Keratinocyte (primary cell): Measurements from ENCODE around the gene CDC14A. TPM values are rescaled to one million over a fixed set of nuclear protein-coding genes. Genes with fewer than 3 reads are reported as not detected.

Experiments used
- DNase-seq: peaks from one replicate; pipeline ENCODE4 v3.0.0-alpha.2; 2011; ENCODE audit warnings: low read depth, missing footprints, low spot score
- FAIRE-seq: peaks from 2 replicates; lab custom pipeline; 2011; peaks lifted over from hg19 to GRCh38; lab: Jason Lieb, UNC
- H2AFZ ChIP-seq: 2 replicates; pipeline ENCODE4 v1.6.0; 2012; ENCODE audit warnings: low read length, control low read depth, inconsistent platforms; ENCODE audit not compliant: control insufficient read depth
- H3K27ac ChIP-seq: 2 replicates; pipeline ENCODE4 v1.5.1; 2011; ENCODE audit warnings: low read length; ENCODE audit not compliant: control insufficient read depth, insufficient read depth
- H3K27me3 ChIP-seq: 3 replicates; pipeline ENCODE4 v1.6.0; 2011; ENCODE audit warnings: low read length; ENCODE audit not compliant: control insufficient read depth, insufficient read depth; ENCODE audit errors: extremely low read depth
- H3K36me3 ChIP-seq, 2 experiments: 2 replicates in 1 of 2; 3 replicates in 1 of 2; pipeline ENCODE4 v1.5.1; 2011; ENCODE audit warnings: low read length in 2 of 2, mild to moderate bottlenecking in 1 of 2; ENCODE audit not compliant: control insufficient read depth in 2 of 2, insufficient read depth in 2 of 2; ENCODE audit errors: extremely low read depth in 1 of 2
- H3K4me1 ChIP-seq: 3 replicates; pipeline ENCODE4 v1.5.1; 2011; ENCODE audit warnings: low read length; ENCODE audit not compliant: control insufficient read depth, insufficient read depth; ENCODE audit errors: extremely low read depth
- H3K4me2 ChIP-seq: 3 replicates; pipeline ENCODE4 v1.6.0; 2011; ENCODE audit warnings: low read depth, low read length; ENCODE audit not compliant: control insufficient read depth, insufficient read depth; ENCODE audit errors: extremely low read depth
- H3K4me3 ChIP-seq, 3 experiments: fragments of 200-600 bp in 1 of 3; sonication (generic) in 1 of 3; 2 replicates in 2 of 3; 3 replicates in 1 of 3; pipeline ENCODE4 v1.5.1; 2011 to 2016; ENCODE audit warnings: low read length in 3 of 3, mild to moderate bottlenecking in 3 of 3, control low read depth in 2 of 3, inconsistent platforms in 1 of 3, low read depth in 1 of 3, mixed read lengths in 1 of 3, mixed run types in 1 of 3, moderate library complexity in 1 of 3; ENCODE audit not compliant: control insufficient read depth in 2 of 3, insufficient read depth in 2 of 3; ENCODE audit errors: extremely low read depth in 1 of 3
- H3K79me2 ChIP-seq: 2 replicates; pipeline ENCODE4 v1.6.0; 2012; ENCODE audit warnings: low read length; ENCODE audit not compliant: control insufficient read depth, insufficient read depth
- H3K9ac ChIP-seq: 3 replicates; pipeline ENCODE4 v1.6.0; 2011; ENCODE audit warnings: low read length; ENCODE audit not compliant: control insufficient read depth, insufficient read depth; ENCODE audit errors: extremely low read depth
- H3K9me1 ChIP-seq: 3 replicates; pipeline ENCODE4 v1.6.0; 2011; ENCODE audit warnings: low read length; ENCODE audit not compliant: control insufficient read depth, insufficient read depth; ENCODE audit errors: extremely low read depth
- H3K9me3 ChIP-seq: 2 replicates; pipeline ENCODE4 v1.5.1; 2012; ENCODE audit warnings: low read depth, low read length; ENCODE audit not compliant: control insufficient read depth
- H4K20me1 ChIP-seq: 3 replicates; pipeline ENCODE4 v1.6.0; 2011; ENCODE audit warnings: low read length; ENCODE audit not compliant: control insufficient read depth, insufficient read depth; ENCODE audit errors: extremely low read depth
- EZH2 ChIP-seq: IDR thresholded peaks from one replicate; pipeline ENCODE4 v1.6.1; 2012; ENCODE audit warnings: inconsistent platforms, mild to moderate bottlenecking, low read length, moderate library complexity
- dilution Hi-C: fragments of 300-500 bp; cut with MboI; formaldehyde crosslinking; loops from one replicate; pipeline ENCODE4 v1.7.0; 2020; ENCODE audit warnings: low sequenced_read_pairs; ENCODE audit not compliant: extremely low pct_ligation_motif_present
- polyA plus RNA-seq, 5 experiments: library from polyadenylated mRNA; depleted of rRNA in 3 of 5; stranded (reverse) in 3 of 5; stranded (forward) in 1 of 5; unstranded in 1 of 5; fragments of >200 nt; gene quantifications; 1 replicate in 1 of 5; 2 replicates in 3 of 5; 3 replicates in 1 of 5; pipeline versions ENCODE4 v1.2.1 to v1.2.3, GENCODE V29; 2011 to 2012; ENCODE audit warnings: missing spikeins in 2 of 5, low read depth in 1 of 5, low replicate concordance in 1 of 5
- TF ChIP-seq, protein P1 (sequence below), 3 experiments: IDR thresholded peaks in 1 of 3; conservative IDR thresholded peaks in 1 of 3; optimal IDR thresholded peaks in 1 of 3; 2 replicates in 2 of 3; 3 replicates in 1 of 3; pipeline versions ENCODE3 to v1.5.1; 2011; ENCODE audit warnings: low read length in 3 of 3, mild to moderate bottlenecking in 3 of 3, moderate library complexity in 2 of 3, control low read depth in 1 of 3, inconsistent platforms in 1 of 3; ENCODE audit not compliant: insufficient read depth in 2 of 3; ENCODE audit errors: extremely low read depth in 1 of 3

Gene CDC14A
- polyA plus RNA-seq, 1 donor (not counting 4 experiments of a cell fraction or from before 2014, with no cell fraction given), result 2.2 TPM

DNA sequence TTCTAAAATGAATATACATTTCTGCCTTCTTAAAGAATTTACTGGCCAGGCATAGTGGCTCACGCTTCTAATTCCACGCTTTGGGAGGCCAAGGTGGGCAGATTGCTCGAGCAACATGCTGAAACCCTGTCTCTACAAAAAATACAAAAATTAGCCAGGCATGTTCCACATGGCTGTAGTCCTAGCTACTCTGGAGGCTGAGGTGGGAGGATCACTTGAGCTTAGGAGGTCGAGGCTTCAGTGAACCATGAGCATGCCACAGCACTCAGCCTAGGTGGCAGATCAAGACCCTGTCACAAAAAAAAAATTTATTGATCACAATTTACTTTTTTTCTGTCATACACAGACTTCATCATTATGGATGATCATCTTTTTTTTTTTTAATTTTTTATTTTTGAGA lies 11.5 kb downstream of the CDC14A start:
- Histone ChIP-seq H3K79me2 (no peaks in the 10 kb centered on the region), H3K9me3 (no peaks in the 10 kb centered on the region), H3K4me2 (no peak overlapping the region), H3K9ac (no peak overlapping the region), H3K4me3 (no peak overlapping the region), H3K27ac (no peak overlapping the region), H4K20me1 (no peaks in the 10 kb centered on the region), H2AFZ (no peak overlapping the region), H3K4me1 (no peaks in the 10 kb centered on the region), H3K9me1 (no peaks in the 10 kb centered on the region), H3K27me3 (no peaks in the 10 kb centered on the region), H3K36me3 (no peaks in the 10 kb centered on the region)
- dilution Hi-C loops, result no loop called here
- no peak for FAIRE-seq
- no peak for TF ChIP-seq EZH2
- TF ChIP-seq, protein P1, sequence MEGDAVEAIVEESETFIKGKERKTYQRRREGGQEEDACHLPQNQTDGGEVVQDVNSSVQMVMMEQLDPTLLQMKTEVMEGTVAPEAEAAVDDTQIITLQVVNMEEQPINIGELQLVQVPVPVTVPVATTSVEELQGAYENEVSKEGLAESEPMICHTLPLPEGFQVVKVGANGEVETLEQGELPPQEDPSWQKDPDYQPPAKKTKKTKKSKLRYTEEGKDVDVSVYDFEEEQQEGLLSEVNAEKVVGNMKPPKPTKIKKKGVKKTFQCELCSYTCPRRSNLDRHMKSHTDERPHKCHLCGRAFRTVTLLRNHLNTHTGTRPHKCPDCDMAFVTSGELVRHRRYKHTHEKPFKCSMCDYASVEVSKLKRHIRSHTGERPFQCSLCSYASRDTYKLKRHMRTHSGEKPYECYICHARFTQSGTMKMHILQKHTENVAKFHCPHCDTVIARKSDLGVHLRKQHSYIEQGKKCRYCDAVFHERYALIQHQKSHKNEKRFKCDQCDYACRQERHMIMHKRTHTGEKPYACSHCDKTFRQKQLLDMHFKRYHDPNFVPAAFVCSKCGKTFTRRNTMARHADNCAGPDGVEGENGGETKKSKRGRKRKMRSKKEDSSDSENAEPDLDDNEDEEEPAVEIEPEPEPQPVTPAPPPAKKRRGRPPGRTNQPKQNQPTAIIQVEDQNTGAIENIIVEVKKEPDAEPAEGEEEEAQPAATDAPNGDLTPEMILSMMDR (optimal IDR thresholded peaks at IDR 0.05 in 1 of 3, IDR thresholded peaks at IDR 0.05 in 1 of 3, conservative IDR thresholded peaks at IDR 0.05 in 1 of 3; ENCODE audit: extremely low read depth in 1 of 3, insufficient read depth in 2 of 3, low read length in 3 of 3), result no peak
- DNase-seq, result no peak

DNA sequence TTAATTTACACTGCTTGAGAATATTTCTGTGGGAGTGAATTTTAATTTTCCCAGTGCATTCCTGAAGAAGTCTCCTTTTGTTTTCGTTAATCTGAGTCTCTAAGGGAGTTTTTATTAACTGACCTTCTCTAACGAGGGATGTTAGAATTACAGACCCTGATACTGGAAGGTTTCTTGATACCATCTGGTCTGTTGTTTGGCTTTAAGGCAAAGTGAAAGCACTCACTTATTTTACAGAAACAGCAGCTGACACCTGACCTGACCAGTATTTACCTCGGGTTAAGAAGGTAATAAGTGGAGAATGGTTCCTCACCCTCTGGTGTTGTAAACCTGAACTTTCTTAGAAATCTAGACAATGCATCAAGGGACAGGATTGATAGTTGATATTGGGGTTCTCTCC lies 12.4 kb downstream of the CDC14A start:
- DNase-seq (no peak), FAIRE-seq (no peak)
- H3K4me3 ChIP-seq, result no peak overlapping the region
- H3K27me3 ChIP-seq, result no peaks in the 10 kb centered on the region
- H3K9ac ChIP-seq, result no peak overlapping the region
- no peaks in the 10 kb centered on the region for H3K79me2 ChIP-seq
- dilution Hi-C loops, result no loop called here
- no peaks in the 10 kb centered on the region for H4K20me1 ChIP-seq
- no peak overlapping the region for H2AFZ ChIP-seq
- TF ChIP-seq, protein P1 (optimal IDR thresholded peaks at IDR 0.05 in 1 of 3, IDR thresholded peaks at IDR 0.05 in 1 of 3, conservative IDR thresholded peaks at IDR 0.05 in 1 of 3; ENCODE audit: extremely low read depth in 1 of 3, insufficient read depth in 2 of 3, low read length in 3 of 3), result no peak
- TF ChIP-seq EZH2, result no peak
- no peaks in the 10 kb centered on the region for H3K4me1 ChIP-seq
- H3K9me1 ChIP-seq, result no peaks in the 10 kb centered on the region
- no peak overlapping the region for H3K4me2 ChIP-seq
- no peaks in the 10 kb centered on the region for H3K9me3 ChIP-seq
- no peak overlapping the region for H3K27ac ChIP-seq
- H3K36me3 ChIP-seq, result no peaks in the 10 kb centered on the region
